ENCODE data around the gene WWOX. TPM values are rescaled to one million over a fixed set of nuclear protein-coding genes. Genes with fewer than 3 reads are reported as not detected.

Gene WWOX
- total RNA-seq, 3 donors from 2014 or later, result 11.7 to 18.0 (median 13.8) TPM

DNA sequence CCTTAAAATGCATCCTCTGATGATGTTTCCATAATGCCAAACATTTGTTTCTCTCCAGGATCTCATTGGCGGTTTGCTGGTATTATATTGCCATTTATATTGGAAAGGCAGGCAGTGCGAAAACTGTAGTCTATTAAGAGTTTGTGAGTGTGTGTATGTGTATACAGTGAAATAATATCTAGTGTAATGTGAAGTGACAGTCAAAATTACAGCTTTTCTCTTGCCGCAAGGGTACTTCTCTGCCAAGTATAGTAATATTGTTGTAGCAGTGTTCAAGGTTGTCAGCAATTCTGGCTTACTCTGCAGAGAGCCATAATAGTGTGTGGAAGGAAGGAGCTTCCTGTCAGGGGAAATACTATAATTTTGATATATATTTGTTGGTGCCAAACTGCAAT lies 178.6 kb downstream of the WWOX start:
- Histone ChIP-seq H3K36me3 (ENCODE audit: low read depth) (no peaks in the 10 kb centered on the region), H3K4me1 (ENCODE audit: low read depth) (no peaks in the 10 kb centered on the region), H3K9me3 (no peaks in the 10 kb centered on the region), H3K4me3 (no peak overlapping the region)
- intact Hi-C loops (cut with DNase I, micrococcal nuclease), result no loop called here
- ATAC-seq, result no peak
- TF ChIP-seq CTCF (IDR thresholded peaks at IDR 0.05), result no peak
- DNase-seq, result no peak

- TF ChIP-seq CTCF (IDR thresholded peaks at IDR 0.05), result no peak
- Histone ChIP-seq H3K9me3 (no peaks in the 10 kb centered on the region), H3K4me1 (ENCODE audit: low read depth) (peaks cover 2% of the 10 kb centered on the region), H3K4me3 (no peak overlapping the region), H3K36me3 (ENCODE audit: low read depth) (no peaks in the 10 kb centered on the region)
- ATAC-seq (no peak), DNase-seq (no peak)
- intact Hi-C loops (cut with DNase I, micrococcal nuclease), result no loop called here
Measured at GRCh38 chr16:78281115-78281514, 181.7 kb downstream of the WWOX start.

GRCh38 chr16:78283548-78284251 lies 184.2 kb downstream of the WWOX start:
- Histone ChIP-seq H3K36me3 (ENCODE audit: low read depth) (no peaks in the 10 kb centered on the region), H3K4me1 (ENCODE audit: low read depth) (peaks cover 2% of the 10 kb centered on the region), H3K9me3 (no peaks in the 10 kb centered on the region), H3K4me3 (no peak overlapping the region)
- DNase-seq (no peak), ATAC-seq (no peak)
- no peak for TF ChIP-seq CTCF (IDR thresholded peaks at IDR 0.05)
- intact Hi-C loops (cut with DNase I, micrococcal nuclease), result no loop called here

DNA sequence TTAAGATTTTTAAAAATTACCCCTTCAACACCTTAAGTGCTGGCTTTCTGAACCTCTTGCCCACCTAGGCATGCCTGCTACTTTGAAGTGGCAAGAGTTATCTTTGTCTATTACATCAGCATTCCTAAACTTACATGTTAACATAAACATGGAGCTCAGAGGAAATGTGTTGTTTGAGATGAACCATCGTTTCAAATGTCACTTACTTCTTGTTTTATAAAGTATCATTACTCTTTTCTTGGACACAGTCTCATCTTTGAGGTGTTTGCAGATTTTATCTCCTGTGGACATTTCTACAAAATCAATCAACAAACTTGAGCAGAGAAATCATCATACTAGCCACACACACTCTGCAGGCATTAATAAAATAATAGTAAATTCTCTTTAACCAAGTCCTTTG lies 184.9 kb downstream of the WWOX start:
- intact Hi-C loops (cut with DNase I, micrococcal nuclease), result no loop called here
- Histone ChIP-seq H3K4me1 (ENCODE audit: low read depth) (peaks cover 2% of the 10 kb centered on the region), H3K4me3 (no peak overlapping the region), H3K9me3 (no peaks in the 10 kb centered on the region), H3K36me3 (ENCODE audit: low read depth) (no peaks in the 10 kb centered on the region)
- no peak for TF ChIP-seq CTCF (IDR thresholded peaks at IDR 0.05)
- DNase-seq, result no peak
- ATAC-seq, result no peak

GRCh38 chr16:78284957-78285434 lies 185.5 kb downstream of the WWOX start:
- no peak for TF ChIP-seq CTCF (IDR thresholded peaks at IDR 0.05)
- Histone ChIP-seq H3K4me1 (ENCODE audit: low read depth) (peaks cover 2% of the 10 kb centered on the region), H3K36me3 (ENCODE audit: low read depth) (no peaks in the 10 kb centered on the region), H3K9me3 (no peaks in the 10 kb centered on the region), H3K4me3 (no peak overlapping the region)
- DNase-seq (no peak), ATAC-seq (peak; percentile 54)
- intact Hi-C loops (cut with DNase I, micrococcal nuclease), result no loop called here
